Stomach (tissue), 9 donors: ENCODE results near the gene L1CAM. TPM values are rescaled to one million over a fixed set of nuclear protein-coding genes. Genes with fewer than 3 reads are reported as not detected.

Experiments used
- DNase-seq, 2 donors: peaks; one replicate each; pipeline versions ENCODE4 v3.0.0 to v3.0.0-alpha.2; 2013 to 2019
- H3K27ac ChIP-seq, 5 donors: fragments of 200-600 bp in 4 of 5; sonication (generic) in 4 of 5; one replicate each; pipeline ENCODE4 v1.5.1; 2013 to 2019; ENCODE audit warnings: mild to moderate bottlenecking in 1 of 5, moderate library complexity in 1 of 5
- H3K27me3 ChIP-seq, 3 donors: fragments of 200-600 bp; sonication (generic); one replicate each; pipeline ENCODE4 v1.5.1; 2017 to 2019; ENCODE audit warnings: mixed run types in 1 of 3
- H3K36me3 ChIP-seq, 4 donors: fragments of 200-600 bp; sonication (generic); 1 replicate in 3 of 4; 2 replicates in 1 of 4; pipeline ENCODE4 v1.5.1; 2016 to 2019
- H3K4me1 ChIP-seq, 4 donors: fragments of 200-600 bp; sonication (generic); one replicate each; pipeline ENCODE4 v1.5.1; 2016 to 2019
- H3K4me3 ChIP-seq, 4 donors: fragments of 200-600 bp; sonication (generic) in 3 of 4; one replicate each; pipeline ENCODE4 v1.5.1; 2016 to 2019; ENCODE audit warnings: mild to moderate bottlenecking in 1 of 4
- H3K9me3 ChIP-seq, 4 donors: fragments of 200-600 bp; sonication (generic); one replicate each; pipeline ENCODE4 v1.5.1; 2016 to 2019
- CTCF ChIP-seq, 7 experiments: fragments of 450-650 bp in 4 of 7; fragments of 200-600 bp in 3 of 7; sonication (generic) in 3 of 7; IDR thresholded peaks; one replicate each; pipeline ENCODE4 v1.5.1; 2016 to 2019; ENCODE audit warnings: antibody characterized with exemption in 7 of 7, control low read depth in 2 of 7, mild to moderate bottlenecking in 1 of 7
- EP300 ChIP-seq: sonication (generic); formaldehyde crosslinking; IDR thresholded peaks from one replicate; pipeline ENCODE4 v1.6.1; 2017; ENCODE audit warnings: antibody characterized with exemption
- POLR2A ChIP-seq, 4 donors: fragments of 450-650 bp; IDR thresholded peaks; one replicate each; pipeline ENCODE4 v1.6.1; 2016; ENCODE audit warnings: antibody characterized with exemption in 4 of 4, control low read depth in 2 of 4, mild to moderate bottlenecking in 1 of 4, moderate library complexity in 1 of 4
- POLR2AphosphoS5 ChIP-seq, 3 donors: sonication (generic); formaldehyde crosslinking; IDR thresholded peaks; one replicate each; pipeline ENCODE4 v1.6.1; 2016; ENCODE audit warnings: antibody characterized with exemption in 3 of 3
- WGBS, 5 donors: extraction: QIAGEN DNeasy Blood & Tissue Kit in 3 of 5; methylation state at CpG; one replicate each; pipeline versions ENCODE4 v1.1.5 to v1.1.7; 2013 to 2018; 5-methylcytosine and 5-hydroxymethylcytosine counted together
- intact Hi-C: fragments of 100-400 bp; cut with DNase I; formaldehyde crosslinking; loops from one replicate; pipeline ENCODE4 v1.15.1; 2023; ENCODE audit warnings: low total_unique reads
- polyA plus RNA-seq, 3 donors: library from polyadenylated mRNA; stranded (reverse); fragments of 200-250 nt; gene quantifications; one replicate each; pipeline ENCODE4 v1.2.3, GENCODE V29; 2013
- total RNA-seq, 5 donors: library from RNA; depleted of rRNA; stranded (reverse); fragments of >200 nt; gene quantifications; one replicate each; pipeline versions ENCODE4 v1.1.0 to v1.2.3, GENCODE V29; 2014 to 2016
- donor health status: healthy with polysubstance abuse.
- donor health status: Bipolar disorder and iron deficiency.
- donor health status: healthy.

Gene L1CAM
- total and polyA plus RNA-seq, 8 donors = under 0.01 to 19.1 (median 2.7) TPM

- Histone ChIP-seq H3K4me1 (peaks cover 7 to 72% (median 61%) of the 10 kb centered on the region in 4 donors), H3K36me3 (peaks cover 4 to 18% (median 13%) of the 10 kb centered on the region in 4 donors), H3K9me3 (no peaks in the 10 kb centered on the region), H3K27ac (peak within 1 kb of the TSS; percentile 95 to 98 (median 96)), H3K27me3 (peaks cover 0 to 17% (median 0%) of the 10 kb centered on the region in 3 donors), H3K4me3 (peak within 1 kb of the TSS; percentile 45 to 59 (median 56))
- TF ChIP-seq POLR2A (IDR thresholded peaks at IDR 0.05) = no peak
- no peak for TF ChIP-seq POLR2AphosphoS5 (IDR thresholded peaks at IDR 0.05)
- no peak for TF ChIP-seq EP300
- TF ChIP-seq CTCF (IDR thresholded peaks at IDR 0.05) = no peak
- DNase-seq = peak in 1 of 2 donors; percentile 48
- 15 to 57% (median 42%) methylated on average over 3 to 46 of the region's 59 CpGs for WGBS, 5 donors
- intact Hi-C loops = no loop called here
These were observed 40.0 kb upstream of the L1CAM start, which contains the start of gene ARHGAP4 for GRCh38 chrX:153925739-153926551. Gene ARHGAP4, minus strand, starts transcription at chrX:153926264. Its CDS starts 62 bp downstream, at chrX:153926202.

GRCh38 chrX:153925387-153925738, 39.4 kb upstream of the L1CAM start:
- Histone ChIP-seq H3K9me3 (no peaks in the 10 kb centered on the region), H3K27ac (peak overlapping the region in 4 of 5 donors; percentile 95 to 98 (median 96)), H3K27me3 (peaks cover 0 to 17% (median 0%) of the 10 kb centered on the region in 3 donors), H3K4me3 (peak overlapping the region; percentile 32 to 59 (median 56)), H3K4me1 (peaks cover 7 to 71% (median 62%) of the 10 kb centered on the region in 4 donors), H3K36me3 (peaks cover under 1 to 12% (median 7%) of the 10 kb centered on the region in 4 donors)
- DNase-seq = no peak
- TF ChIP-seq CTCF (IDR thresholded peaks at IDR 0.05) (no peak), POLR2A (IDR thresholded peaks at IDR 0.05) (no peak), EP300 (no peak), POLR2AphosphoS5 (IDR thresholded peaks at IDR 0.05) (no peak)
- intact Hi-C loops = no loop called here
- WGBS, 5 donors = 58 to 80% (median 75%) methylated on average over 3 to 4 of the region's 4 CpGs

GRCh38 chrX:153924149-153924861, 38.3 kb upstream of the L1CAM start:
- intact Hi-C loops = no loop called here
- H3K27ac ChIP-seq = peak overlapping the region in 3 of 5 donors; percentile 31 to 98 (median 96)
- 12 to 49% (median 30%) methylated on average over 11 to 14 of the region's 14 CpGs for WGBS, 5 donors
- no peaks in the 10 kb centered on the region for H3K9me3 ChIP-seq
- H3K27me3 ChIP-seq = peaks cover 0 to 21% (median 0%) of the 10 kb centered on the region in 3 donors
- peak overlapping the region in 3 of 4 donors; percentile 3 to 56 (median 32) for H3K4me3 ChIP-seq
- peak; percentile 44 to 78 for DNase-seq
- H3K4me1 ChIP-seq = peaks cover 7 to 61% (median 58%) of the 10 kb centered on the region in 4 donors
- TF ChIP-seq EP300 (no peak), CTCF (IDR thresholded peaks at IDR 0.05) (peak in 1 of 7 experiments; percentile 12), POLR2AphosphoS5 (IDR thresholded peaks at IDR 0.05) (peak in 1 of 3 donors; percentile 25), POLR2A (IDR thresholded peaks at IDR 0.05) (no peak)
- H3K36me3 ChIP-seq = peaks cover 0 to 2% (median under 1%) of the 10 kb centered on the region in 4 donors
